CD4-positive, alpha-beta T cell treated with Interleukin-12 subunit alpha and Interleukin-12 subunit beta, for 1 hour (primary cell): Measurements from ENCODE around the gene NRSN2.

Source experiments
- DNase-seq: peaks from one replicate; pipeline ENCODE4 v3.0.0-alpha.2; 2020

NRSN2 gene

DNA sequence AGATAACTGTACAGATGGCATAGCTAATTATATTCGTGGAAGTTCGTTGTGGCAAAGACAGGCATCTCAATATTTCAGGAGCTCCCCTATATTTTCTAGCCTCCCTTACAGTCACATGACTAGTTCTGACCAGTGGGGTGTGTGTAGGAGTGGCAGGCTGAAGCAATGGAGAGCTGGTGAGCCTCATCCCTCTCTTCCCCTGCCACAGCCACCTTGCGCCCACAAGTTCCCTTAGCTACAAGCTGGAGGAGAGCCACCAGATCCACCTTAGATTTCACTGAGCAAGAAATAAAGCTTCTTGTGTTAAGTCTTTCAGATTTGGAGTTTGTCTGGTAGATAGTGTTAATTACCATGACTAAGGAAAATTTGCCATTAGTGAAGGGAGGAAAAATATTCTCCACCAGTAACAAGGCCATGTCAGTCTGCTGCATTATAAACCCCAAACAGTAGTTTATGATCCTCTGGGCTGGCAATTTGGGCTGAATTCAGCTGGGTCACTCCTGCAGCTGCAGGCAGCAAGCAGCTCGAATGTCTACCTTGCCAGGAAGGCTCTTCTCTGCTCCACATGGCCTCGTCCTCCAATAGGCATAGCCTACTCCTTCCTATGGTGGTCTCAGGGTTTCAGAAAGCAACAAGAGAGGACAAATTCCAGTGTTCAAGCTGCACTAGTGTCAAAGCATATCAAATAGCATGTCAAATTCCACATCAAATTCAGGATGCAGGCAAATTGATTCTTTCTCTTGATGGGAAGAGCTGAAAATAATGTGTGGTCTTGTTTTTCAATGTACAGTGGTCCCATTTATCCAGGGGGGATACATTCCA is 53.8 kb downstream of the NRSN2 start:
- DNase-seq, result no peak

- no peak for DNase-seq
Observed at GRCh38 chr20:401682-402495, 55.0 kb downstream of the NRSN2 start.

- no peak for DNase-seq
Observed at GRCh38 chr20:402496-402885, 55.6 kb downstream of the NRSN2 start.

DNA sequence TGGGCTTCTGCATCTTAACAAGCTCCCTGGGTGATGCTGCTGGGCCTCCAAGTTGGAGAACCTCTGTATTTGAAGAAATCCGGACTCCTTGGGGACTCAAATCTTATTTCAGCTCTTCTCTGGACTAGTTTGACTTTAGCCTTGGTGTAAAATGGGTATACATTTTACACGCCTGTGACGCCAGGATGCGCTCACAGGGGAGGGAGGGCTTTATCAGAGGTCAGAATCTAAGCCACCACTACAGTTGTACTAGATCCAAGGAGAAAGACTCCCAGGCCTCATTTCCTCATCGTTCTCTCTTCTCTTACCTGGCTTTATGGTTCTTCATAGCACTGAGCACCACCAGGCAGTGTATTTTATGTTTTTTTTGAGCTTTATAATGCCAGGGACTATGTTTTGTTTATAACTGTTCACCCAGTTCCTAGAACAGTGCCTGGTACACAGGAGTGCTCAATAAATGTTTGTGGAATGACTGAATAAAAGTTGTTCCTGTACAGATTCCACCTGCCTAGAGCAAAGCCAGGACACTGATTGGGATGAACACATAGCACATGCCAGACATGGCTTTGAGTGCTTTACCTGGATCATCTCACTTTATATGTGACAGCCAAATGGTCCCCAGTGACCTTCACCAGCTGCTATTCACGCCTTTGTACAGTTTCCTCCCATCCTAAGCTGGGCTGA is 56.1 kb downstream of the NRSN2 start:
- DNase-seq, result no peak

DNA sequence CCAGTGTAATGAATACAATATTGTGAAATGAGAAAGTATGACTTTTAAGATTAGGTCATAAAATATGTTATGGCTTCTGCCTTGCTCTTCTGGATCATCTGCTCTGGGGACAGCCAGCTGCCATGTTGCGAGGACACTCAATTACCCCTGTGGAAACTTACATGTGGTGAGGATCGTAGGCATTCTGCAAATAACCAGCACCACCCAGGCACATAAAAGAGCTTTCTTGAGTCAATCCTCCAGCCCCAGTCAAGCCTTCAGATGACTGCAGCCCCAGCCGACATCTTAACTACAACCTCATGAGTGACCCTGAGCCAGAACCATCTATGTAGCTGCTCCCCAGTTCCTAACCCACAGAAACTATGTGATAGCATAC is 56.7 kb downstream of the NRSN2 start:
- DNase-seq, result no peak

DNA sequence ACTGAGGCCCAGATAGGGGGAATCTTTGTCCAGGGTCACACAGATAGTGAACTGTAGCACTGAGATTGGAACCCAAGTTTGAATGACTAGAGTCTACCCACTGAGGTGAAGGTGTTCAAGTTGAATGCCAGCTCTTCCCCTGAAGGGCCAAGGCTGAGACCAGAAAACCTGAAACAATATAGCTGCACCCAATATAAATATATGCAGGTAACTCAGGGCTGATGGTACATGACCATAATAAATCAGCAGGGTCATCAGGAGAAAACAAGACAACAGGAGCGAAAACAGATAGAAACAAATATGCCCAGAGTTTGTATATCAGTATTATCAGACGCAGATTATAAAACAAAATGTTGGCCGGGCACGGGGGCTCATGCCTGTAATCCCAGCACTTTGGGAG is 57.2 kb downstream of the NRSN2 start:
- no peak for DNase-seq
